Retinal pigment epithelial cell (primary cell): ENCODE data around the gene IL1RAPL1.

Experiments
- DNase-seq: peaks from one replicate; pipeline ENCODE4 v3.0.0-alpha.2; 2010; ENCODE audit warnings: low read depth
- H3K4me3 ChIP-seq: 2 replicates; pipeline ENCODE4 v1.5.1; 2011; ENCODE audit warnings: mild to moderate bottlenecking, low read length, control low read depth, moderate library complexity
- CTCF ChIP-seq: conservative IDR thresholded peaks from 2 replicates; pipeline ENCODE4 v1.5.1; 2011; ENCODE audit warnings: low read depth, low read length, control low read depth, inconsistent platforms

The IL1RAPL1 gene

GRCh38 chrX:29661290-29661689 lies 1074.0 kb downstream of the IL1RAPL1 start:
- no peak for DNase-seq
- TF ChIP-seq CTCF: no peak
- no peak overlapping the region for H3K4me3 ChIP-seq

GRCh38 chrX:29662101-29662500 lies 1074.9 kb downstream of the IL1RAPL1 start:
- DNase-seq: no peak
- no peak overlapping the region for H3K4me3 ChIP-seq
- no peak for TF ChIP-seq CTCF

GRCh38 chrX:29662759-29663503 lies 1075.7 kb downstream of the IL1RAPL1 start:
- DNase-seq: peak; percentile 78
- no peak for TF ChIP-seq CTCF
- H3K4me3 ChIP-seq: no peak overlapping the region

GRCh38 chrX:29665532-29665931 lies 1078.3 kb downstream of the IL1RAPL1 start:
- H3K4me3 ChIP-seq: no peak overlapping the region
- TF ChIP-seq CTCF: no peak
- no peak for DNase-seq

GRCh38 chrX:29666366-29666765 lies 1079.1 kb downstream of the IL1RAPL1 start:
- H3K4me3 ChIP-seq: no peak overlapping the region
- no peak for DNase-seq
- no peak for TF ChIP-seq CTCF

GRCh38 chrX:29671421-29671820 lies 1084.2 kb downstream of the IL1RAPL1 start:
- TF ChIP-seq CTCF: no peak
- no peak overlapping the region for H3K4me3 ChIP-seq

GRCh38 chrX:29687687-29688086 lies 1100.4 kb downstream of the IL1RAPL1 start:
- no peak overlapping the region for H3K4me3 ChIP-seq
- DNase-seq: no peak
- TF ChIP-seq CTCF: peak; percentile 25

More at GRCh38 chrX:29671421-29671820, 1084.2 kb downstream of the IL1RAPL1 start:
- DNase-seq: no peak
